22Rv1 (cell line): ENCODE data around the gene OR7C1.

Experiments
- H3K27ac ChIP-seq: fragments of 450-650 bp; 2 replicates; pipeline ENCODE4 v1.5.1; 2017
- ZFX ChIP-seq: fragments of 450-650 bp; IDR thresholded peaks from 2 replicates; pipeline ENCODE4 v1.6.1; 2017; ENCODE audit warnings: antibody characterized with exemption, borderline replicate concordance
- TF ChIP-seq, protein P1 (sequence below): fragments of 450-650 bp; IDR thresholded peaks from 2 replicates; pipeline ENCODE4 v1.5.1; 2017; ENCODE audit warnings: mild to moderate bottlenecking

Gene OR7C1

DNA sequence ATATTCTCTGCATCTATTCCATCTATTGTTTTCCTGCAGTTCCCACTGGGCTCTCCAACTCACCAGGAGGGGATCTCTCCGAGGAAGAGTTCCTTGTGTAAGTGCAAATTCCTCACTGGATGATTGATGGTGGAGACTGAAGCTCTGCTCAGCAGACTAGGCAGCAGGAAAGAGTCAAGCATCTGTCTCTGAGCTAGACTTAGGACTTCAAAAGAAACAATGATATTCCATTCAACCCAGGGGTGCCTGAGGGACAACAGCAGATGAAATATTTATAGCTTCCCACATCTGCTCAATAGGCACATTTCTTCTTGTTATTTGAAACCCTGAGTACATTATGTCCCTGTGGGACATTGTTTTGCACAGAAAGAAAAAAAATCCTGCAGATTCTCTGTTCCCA, at the start of gene OR7C1, which contains the start of gene OR7A5:
TSS of gene OR7C1 (minus strand) at position 175 of the 400 bp plus-strand sequence. CDS start 35,049 bp downstream, outside the sequence.
TSS of gene OR7A5 (minus strand) at position 175 of the 400 bp plus-strand sequence. CDS start 6,944 bp downstream, outside the sequence.
- TF ChIP-seq, protein P1, sequence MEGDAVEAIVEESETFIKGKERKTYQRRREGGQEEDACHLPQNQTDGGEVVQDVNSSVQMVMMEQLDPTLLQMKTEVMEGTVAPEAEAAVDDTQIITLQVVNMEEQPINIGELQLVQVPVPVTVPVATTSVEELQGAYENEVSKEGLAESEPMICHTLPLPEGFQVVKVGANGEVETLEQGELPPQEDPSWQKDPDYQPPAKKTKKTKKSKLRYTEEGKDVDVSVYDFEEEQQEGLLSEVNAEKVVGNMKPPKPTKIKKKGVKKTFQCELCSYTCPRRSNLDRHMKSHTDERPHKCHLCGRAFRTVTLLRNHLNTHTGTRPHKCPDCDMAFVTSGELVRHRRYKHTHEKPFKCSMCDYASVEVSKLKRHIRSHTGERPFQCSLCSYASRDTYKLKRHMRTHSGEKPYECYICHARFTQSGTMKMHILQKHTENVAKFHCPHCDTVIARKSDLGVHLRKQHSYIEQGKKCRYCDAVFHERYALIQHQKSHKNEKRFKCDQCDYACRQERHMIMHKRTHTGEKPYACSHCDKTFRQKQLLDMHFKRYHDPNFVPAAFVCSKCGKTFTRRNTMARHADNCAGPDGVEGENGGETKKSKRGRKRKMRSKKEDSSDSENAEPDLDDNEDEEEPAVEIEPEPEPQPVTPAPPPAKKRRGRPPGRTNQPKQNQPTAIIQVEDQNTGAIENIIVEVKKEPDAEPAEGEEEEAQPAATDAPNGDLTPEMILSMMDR = no peak
- no peak for TF ChIP-seq ZFX
- H3K27ac ChIP-seq = no peak within 1 kb of the TSS

DNA sequence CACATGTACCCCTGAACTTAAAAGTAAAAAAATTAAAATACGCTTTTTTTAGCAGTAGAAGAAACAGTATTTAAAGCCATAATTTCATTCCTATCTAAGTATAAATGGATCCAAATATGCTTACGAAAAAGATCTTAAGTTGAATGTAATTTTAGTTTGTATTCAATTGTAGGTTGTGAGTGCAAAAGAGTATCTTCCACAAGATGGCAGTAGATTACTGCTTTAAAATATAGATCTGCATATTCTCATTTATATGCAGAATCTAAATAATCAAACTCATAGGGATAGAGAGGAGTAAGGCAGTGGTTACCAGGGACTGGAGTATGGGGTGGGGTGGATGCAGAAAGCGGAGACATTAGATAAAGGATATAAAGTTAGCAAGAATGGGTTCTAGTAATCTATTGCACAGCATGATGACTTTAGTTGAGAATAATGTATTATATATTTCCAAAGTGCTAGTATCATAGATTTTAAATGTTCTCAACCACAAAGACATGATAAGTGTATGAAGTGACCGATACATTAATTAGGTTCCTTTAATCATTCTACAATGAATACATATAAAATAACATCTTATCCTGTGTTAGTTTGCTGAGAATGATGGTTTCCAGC, 36.7 kb upstream of the OR7C1 start:
- no peak overlapping the region for H3K27ac ChIP-seq
- TF ChIP-seq, protein P1 = peak; percentile 72
- no peak for TF ChIP-seq ZFX

DNA sequence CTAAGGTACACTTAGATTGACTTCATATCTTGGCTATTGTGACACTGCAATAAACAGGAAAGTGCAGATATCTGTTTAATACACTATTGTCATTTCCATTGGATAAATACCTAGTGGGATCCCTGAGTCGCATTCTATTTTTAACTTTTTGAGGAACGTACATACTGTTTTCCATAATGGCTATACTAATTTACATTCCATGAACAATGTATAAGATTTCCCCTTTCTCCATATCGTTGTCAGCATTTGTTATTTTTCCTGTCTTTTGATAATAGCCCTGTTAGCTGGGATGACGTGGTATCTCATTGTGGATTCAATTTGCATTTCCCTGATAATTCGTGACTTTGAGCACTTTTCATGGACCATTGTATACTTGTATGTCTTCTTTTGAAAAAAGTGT, 33.5 kb upstream of the OR7C1 start:
- TF ChIP-seq ZFX = no peak
- TF ChIP-seq, protein P1 = no peak

GRCh38 chr19:14848822-14849221, 13.8 kb upstream of the OR7C1 start, which contains the start of gene OR7A10:
OR7A10 (minus strand) TSS chr19:14848922; CDS start chr19:14841877, 7,045 bp downstream.
- TF ChIP-seq ZFX = no peak
- TF ChIP-seq, protein P1 = no peak
- no peak within 1 kb of the TSS for H3K27ac ChIP-seq

More for the DNA sequence above, 33.5 kb upstream of the OR7C1 start:
- H3K27ac ChIP-seq = no peak overlapping the region

- no peak overlapping the region for H3K27ac ChIP-seq
- TF ChIP-seq ZFX = no peak
- TF ChIP-seq, protein P1 = no peak
Observed at GRCh38 chr19:14843578-14843977, 8.6 kb upstream of the OR7C1 start.

DNA sequence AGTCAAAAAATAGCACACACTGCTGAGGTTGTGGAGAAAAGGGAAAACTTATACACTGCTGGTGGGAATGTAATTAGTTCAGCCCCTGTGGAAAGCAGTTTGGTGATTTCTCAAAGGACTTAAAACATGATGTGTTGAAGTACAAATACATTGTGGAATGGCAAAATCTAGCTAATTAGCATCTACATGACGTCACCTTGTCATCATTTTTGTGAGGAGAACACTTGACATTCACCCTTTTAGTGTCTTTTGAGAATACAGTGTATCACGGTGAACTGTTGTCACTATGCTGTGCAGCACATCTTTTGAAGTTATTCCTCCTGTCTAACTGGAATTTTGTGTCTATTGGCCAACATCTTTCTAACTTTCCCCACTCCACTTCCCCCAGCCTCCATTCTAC, 8.2 kb upstream of the OR7C1 start:
- TF ChIP-seq, protein P1 = no peak
- TF ChIP-seq ZFX = no peak
- H3K27ac ChIP-seq = no peak overlapping the region

- TF ChIP-seq, protein P1 = no peak
- no peak for TF ChIP-seq ZFX
- H3K27ac ChIP-seq = no peak overlapping the region
Observed at GRCh38 chr19:14840206-14840605, 5.2 kb upstream of the OR7C1 start.
